Esophagus squamous epithelium (tissue), 4 donors: Measurements from ENCODE around the gene DNAH3.

Experiments used
- POLR2A ChIP-seq, 4 donors: fragments of 450-650 bp; IDR thresholded peaks; one replicate each; pipeline ENCODE4 v1.6.1; 2017; ENCODE audit warnings: antibody characterized with exemption in 4 of 4, mild to moderate bottlenecking in 4 of 4, moderate library complexity in 3 of 4
- TF ChIP-seq, protein P1 (sequence below), 6 experiments: fragments of 450-650 bp in 4 of 6; fragments of 200-600 bp in 2 of 6; sonication (generic) in 2 of 6; IDR thresholded peaks; one replicate each; pipeline ENCODE4 v1.5.1; 2016 to 2019; ENCODE audit warnings: antibody characterized with exemption in 6 of 6, mild to moderate bottlenecking in 4 of 6, moderate library complexity in 4 of 6

- TF ChIP-seq, protein P1, sequence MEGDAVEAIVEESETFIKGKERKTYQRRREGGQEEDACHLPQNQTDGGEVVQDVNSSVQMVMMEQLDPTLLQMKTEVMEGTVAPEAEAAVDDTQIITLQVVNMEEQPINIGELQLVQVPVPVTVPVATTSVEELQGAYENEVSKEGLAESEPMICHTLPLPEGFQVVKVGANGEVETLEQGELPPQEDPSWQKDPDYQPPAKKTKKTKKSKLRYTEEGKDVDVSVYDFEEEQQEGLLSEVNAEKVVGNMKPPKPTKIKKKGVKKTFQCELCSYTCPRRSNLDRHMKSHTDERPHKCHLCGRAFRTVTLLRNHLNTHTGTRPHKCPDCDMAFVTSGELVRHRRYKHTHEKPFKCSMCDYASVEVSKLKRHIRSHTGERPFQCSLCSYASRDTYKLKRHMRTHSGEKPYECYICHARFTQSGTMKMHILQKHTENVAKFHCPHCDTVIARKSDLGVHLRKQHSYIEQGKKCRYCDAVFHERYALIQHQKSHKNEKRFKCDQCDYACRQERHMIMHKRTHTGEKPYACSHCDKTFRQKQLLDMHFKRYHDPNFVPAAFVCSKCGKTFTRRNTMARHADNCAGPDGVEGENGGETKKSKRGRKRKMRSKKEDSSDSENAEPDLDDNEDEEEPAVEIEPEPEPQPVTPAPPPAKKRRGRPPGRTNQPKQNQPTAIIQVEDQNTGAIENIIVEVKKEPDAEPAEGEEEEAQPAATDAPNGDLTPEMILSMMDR (IDR thresholded peaks at IDR 0.05): no peak
- TF ChIP-seq POLR2A (IDR thresholded peaks at IDR 0.05): no peak
Measured at GRCh38 chr16:20969386-20969785, 181.3 kb downstream of the DNAH3 start.
